GM13976 (cell line): Measurements from ENCODE around the gene TRAF4.
"Not testable (repeated sequence)": the region's sequence is repeated elsewhere in the genome, so short reads cannot be mapped to it uniquely, and the experiment has no call there.

Experiments
- DNase-seq: peaks from one replicate; pipeline ENCODE4 v3.0.0; 2012; ENCODE audit warnings: low spot score
- CTCF ChIP-seq: IDR thresholded peaks from 2 replicates; pipeline ENCODE4 v1.5.1; 2012; ENCODE audit warnings: borderline replicate concordance, mild to moderate bottlenecking; ENCODE audit not compliant: insufficient read depth; ENCODE audit errors: extremely low read depth, missing control alignments, control extremely low read depth
- in situ Hi-C: fragments of 300-500 bp; cut with MboI; formaldehyde crosslinking; loops from one replicate; pipeline ENCODE4 v1.12.0; 2022; ENCODE audit warnings: low sequenced_read_pairs, mixed read lengths, inconsistent platforms; ENCODE audit not compliant: unreplicated experiment

TRAF4 gene

GRCh38 chr17:28735242-28735722, 8.5 kb upstream of the TRAF4 start:
- DNase-seq, result no peak
- no peak for TF ChIP-seq CTCF
- in situ Hi-C loops, result loop anchor here (25.0 kb wide), 1 partner anchor 377 kb away; no protein-coding TSS in a partner anchor

- not testable (repeated sequence) for DNase-seq
- in situ Hi-C loops, result loop anchor here (25.0 kb wide), 1 partner anchor 376 kb away; no protein-coding TSS in a partner anchor
Measured at GRCh38 chr17:28735913-28736769, 7.7 kb upstream of the TRAF4 start.

GRCh38 chr17:28737316-28737715, 6.5 kb upstream of the TRAF4 start:
- TF ChIP-seq CTCF, result no peak
- in situ Hi-C loops, result loop anchor here (25.0 kb wide), 1 partner anchor 375 kb away; no protein-coding TSS in a partner anchor
- no peak for DNase-seq

- peak; percentile 89 for DNase-seq
- no peak for TF ChIP-seq CTCF
- in situ Hi-C loops, result loop anchor here (25.0 kb wide), 1 partner anchor 374 kb away; no protein-coding TSS in a partner anchor
Measured at GRCh38 chr17:28737770-28738679, 5.8 kb upstream of the TRAF4 start.

GRCh38 chr17:28738680-28739384, 5.0 kb upstream of the TRAF4 start:
- DNase-seq, result peak; percentile 60
- TF ChIP-seq CTCF, result no peak
- in situ Hi-C loops, result loop anchor here (25.0 kb wide), 1 partner anchor 373 kb away; no protein-coding TSS in a partner anchor

- in situ Hi-C loops, result loop anchor here (25.0 kb wide), 1 partner anchor 372 kb away; no protein-coding TSS in a partner anchor
- DNase-seq, result no peak
- no peak for TF ChIP-seq CTCF
Measured at GRCh38 chr17:28740406-28741357, 3.1 kb upstream of the TRAF4 start.
